Cardiac fibroblast (primary cell): Measurements from ENCODE around the gene MACROD2.

Experiments used
- DNase-seq, 2 donors: peaks; one replicate each; pipeline versions ENCODE4 v3.0.0 to v3.0.0-alpha.2; 2010; ENCODE audit warnings: low read depth in 2 of 2
- H3K4me3 ChIP-seq, 2 donors: replicated peaks in 1 of 2; 1 replicate in 1 of 2; 2 replicates in 1 of 2; pipeline ENCODE4 v1.5.1; 2011; ENCODE audit warnings: low read depth in 2 of 2, low read length in 2 of 2, mild to moderate bottlenecking in 2 of 2, moderate library complexity in 1 of 2
- TF ChIP-seq, protein P1 (sequence below): IDR thresholded peaks from one replicate; pipeline ENCODE4 v1.5.1; 2011; ENCODE audit warnings: low read depth, mild to moderate bottlenecking, low read length, inconsistent platforms

The MACROD2 gene

DNA sequence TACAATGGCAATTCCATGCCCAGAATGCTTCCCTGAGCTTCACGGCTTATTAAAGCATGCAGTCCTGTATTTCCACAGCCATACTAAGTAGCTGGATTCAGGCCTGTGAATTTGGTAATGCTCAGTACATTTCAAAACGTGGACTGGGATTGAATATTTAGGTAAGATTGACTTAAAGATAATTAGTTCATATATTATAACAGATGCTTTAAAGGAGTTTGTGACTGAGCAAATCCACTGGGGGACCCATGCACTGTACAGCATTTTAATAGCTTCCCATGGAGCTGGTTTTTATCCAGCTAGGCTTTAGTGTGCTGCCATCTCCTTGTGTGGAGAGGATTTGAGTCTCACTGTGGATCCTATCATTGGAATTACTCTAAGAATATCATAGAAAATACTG, 763.0 kb downstream of the MACROD2 start:
- H3K4me3 ChIP-seq, result no peak overlapping the region
- TF ChIP-seq, protein P1, sequence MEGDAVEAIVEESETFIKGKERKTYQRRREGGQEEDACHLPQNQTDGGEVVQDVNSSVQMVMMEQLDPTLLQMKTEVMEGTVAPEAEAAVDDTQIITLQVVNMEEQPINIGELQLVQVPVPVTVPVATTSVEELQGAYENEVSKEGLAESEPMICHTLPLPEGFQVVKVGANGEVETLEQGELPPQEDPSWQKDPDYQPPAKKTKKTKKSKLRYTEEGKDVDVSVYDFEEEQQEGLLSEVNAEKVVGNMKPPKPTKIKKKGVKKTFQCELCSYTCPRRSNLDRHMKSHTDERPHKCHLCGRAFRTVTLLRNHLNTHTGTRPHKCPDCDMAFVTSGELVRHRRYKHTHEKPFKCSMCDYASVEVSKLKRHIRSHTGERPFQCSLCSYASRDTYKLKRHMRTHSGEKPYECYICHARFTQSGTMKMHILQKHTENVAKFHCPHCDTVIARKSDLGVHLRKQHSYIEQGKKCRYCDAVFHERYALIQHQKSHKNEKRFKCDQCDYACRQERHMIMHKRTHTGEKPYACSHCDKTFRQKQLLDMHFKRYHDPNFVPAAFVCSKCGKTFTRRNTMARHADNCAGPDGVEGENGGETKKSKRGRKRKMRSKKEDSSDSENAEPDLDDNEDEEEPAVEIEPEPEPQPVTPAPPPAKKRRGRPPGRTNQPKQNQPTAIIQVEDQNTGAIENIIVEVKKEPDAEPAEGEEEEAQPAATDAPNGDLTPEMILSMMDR, result no peak
- no peak for DNase-seq

DNA sequence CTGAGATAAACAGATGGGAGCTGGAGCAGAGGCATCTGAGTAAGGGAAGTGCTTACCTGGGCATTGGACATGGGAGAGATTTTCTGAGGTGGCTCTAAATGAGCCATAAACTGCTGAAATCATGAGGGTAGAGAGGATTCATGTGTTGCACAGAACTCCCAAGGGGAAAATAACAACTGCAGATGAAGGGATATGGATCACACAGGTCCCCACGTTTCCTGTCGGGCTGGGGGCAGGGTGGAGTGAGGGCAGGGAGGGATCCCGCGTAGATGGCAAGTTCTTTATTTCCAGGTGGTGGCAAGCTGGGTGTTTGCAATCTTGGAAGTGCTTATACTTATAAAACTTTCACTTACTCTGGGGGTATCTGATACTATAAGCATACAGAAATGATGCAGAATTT, 764.7 kb downstream of the MACROD2 start:
- no peak overlapping the region for H3K4me3 ChIP-seq
- DNase-seq, result no peak
- TF ChIP-seq, protein P1, result no peak

DNA sequence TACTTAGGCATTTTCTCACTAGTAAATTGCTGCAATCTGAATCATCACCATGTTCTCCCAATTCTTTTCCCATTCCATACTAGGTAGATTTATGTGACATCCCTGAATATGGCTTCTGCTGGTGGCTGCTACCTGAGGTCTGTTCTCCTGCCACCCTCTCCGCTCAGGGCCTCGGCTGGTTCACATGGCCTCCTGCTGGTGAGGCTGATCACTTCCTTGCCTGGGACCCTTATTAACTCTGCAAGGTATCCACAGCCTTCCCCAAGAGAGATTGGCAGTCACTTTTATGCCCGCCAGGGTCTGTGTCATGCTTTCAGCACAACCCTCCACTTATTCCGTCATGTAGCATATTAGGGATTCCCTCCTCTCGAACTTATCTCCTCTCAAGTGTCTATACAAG, 766.6 kb downstream of the MACROD2 start:
- no peak for DNase-seq
- H3K4me3 ChIP-seq, result no peak overlapping the region
- TF ChIP-seq, protein P1, result no peak

DNA sequence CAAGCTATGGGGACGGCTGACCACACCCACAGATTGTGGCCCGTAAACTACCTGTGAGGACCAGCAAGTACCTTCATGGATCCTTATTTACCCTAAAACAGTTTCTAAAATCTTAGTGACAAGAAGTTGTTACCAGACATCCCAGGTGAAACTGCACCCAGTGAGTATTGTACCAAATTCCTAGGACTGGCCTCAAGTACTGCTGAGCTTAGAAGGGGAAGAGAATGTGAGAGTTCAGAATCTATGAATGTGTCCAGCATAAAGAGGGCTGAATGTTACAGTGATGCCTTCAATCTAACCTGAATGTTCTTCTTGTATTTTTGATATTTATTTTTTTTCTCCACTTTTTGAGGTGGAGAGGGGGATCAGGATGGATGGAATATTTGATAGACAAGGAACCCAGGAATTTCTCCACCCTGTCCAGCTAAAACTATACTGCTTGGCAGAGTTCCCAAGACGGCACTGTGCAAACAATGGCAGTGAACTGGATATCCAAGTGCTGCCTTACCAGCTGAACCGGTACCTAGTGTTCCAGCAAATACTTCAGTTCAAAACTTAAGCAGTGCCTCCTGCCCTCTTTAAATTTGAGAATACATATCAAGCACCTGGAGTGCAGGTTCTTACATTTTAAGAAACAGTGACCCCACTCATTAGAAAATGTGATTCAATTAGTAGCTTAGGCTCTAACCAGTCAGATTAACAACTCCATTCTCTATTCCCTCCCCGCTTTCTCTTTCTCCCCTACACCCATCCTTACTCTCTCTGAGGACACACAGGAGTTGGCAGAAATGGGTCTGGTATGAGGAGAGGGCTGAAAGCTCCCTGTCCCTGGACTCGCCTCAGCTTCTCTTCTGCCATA, 769.4 kb downstream of the MACROD2 start:
- no peak for DNase-seq
- no peak overlapping the region for H3K4me3 ChIP-seq
- TF ChIP-seq, protein P1, result no peak

DNA sequence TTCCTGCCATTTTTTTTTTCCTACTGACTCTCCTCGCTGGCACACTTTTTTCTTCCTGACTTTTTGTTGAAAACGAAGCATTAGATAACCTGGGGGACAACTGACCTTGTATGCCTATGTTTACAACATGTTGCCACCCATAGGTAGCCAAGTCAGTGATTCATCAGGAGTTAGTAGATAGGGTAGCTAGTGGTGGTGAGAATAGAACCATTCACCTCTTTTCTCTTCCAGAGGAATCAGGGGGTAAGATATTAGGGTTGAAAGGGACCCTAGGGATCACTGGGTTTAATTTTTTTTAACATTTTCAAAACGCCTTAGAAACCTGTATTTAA, 770.0 kb downstream of the MACROD2 start:
- TF ChIP-seq, protein P1, result no peak
- no peak for DNase-seq
- H3K4me3 ChIP-seq, result no peak overlapping the region

DNA sequence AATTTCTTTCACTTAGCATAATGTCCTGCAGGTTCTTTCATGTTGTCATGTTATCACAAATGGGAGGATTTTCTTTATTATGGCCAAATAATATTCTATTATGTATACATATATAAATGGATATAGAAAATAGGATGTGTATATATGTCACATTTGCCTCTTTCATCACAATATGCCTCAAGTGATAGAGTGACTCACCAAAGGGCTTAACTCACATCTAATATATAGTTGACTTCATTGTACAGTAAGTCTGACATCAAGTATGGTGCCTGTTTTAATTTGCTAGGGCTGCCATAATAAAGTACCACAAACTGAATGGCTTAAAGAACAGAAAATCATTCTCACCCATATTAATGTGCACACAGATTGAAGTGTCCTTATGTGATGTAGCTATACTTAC, 778.2 kb downstream of the MACROD2 start:
- no peak overlapping the region for H3K4me3 ChIP-seq
- no peak for DNase-seq
- TF ChIP-seq, protein P1, result no peak

DNA sequence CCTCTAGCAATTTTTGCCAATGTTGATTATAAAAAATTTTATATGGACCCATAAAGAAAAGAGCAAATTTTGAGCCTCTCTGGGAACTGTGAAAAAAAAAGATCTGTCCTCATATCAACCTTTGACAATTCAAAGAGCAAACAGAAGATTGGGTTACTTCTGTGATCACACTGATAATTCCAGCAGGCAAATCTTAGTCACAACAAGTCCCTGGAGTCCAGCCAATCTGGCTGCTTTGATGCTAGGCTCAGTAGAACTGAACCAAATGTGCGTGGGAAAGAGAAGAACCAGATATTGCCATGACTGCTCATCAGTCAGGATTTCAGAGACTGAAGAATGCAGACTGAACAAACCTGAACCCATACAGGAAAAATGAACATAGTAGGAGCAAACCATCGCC, 780.5 kb downstream of the MACROD2 start:
- DNase-seq, result peak; percentile 5 to 19
- H3K4me3 ChIP-seq, result no peak overlapping the region
- TF ChIP-seq, protein P1, result no peak
